Sigmoid colon (tissue), 7 donors: ENCODE data around the gene TGFBR1. TPM values are rescaled to one million over a fixed set of nuclear protein-coding genes. Genes with fewer than 3 reads are reported as not detected.
A peak's percentile ranks its signal among the peaks of the same experiment; 100 is the strongest.

ENCODE experiments used
- DNase-seq: peaks from one replicate; pipeline ENCODE4 v3.0.0-alpha.2; 2019
- H3K27ac ChIP-seq, 4 donors: fragments of 200-600 bp; sonication (generic); one replicate each; pipeline ENCODE4 v1.5.1; 2016 to 2019; ENCODE audit warnings: mild to moderate bottlenecking in 1 of 4
- H3K27me3 ChIP-seq, 3 donors: fragments of 200-600 bp; sonication (generic); one replicate each; pipeline ENCODE4 v1.5.1; 2019; ENCODE audit warnings: mild to moderate bottlenecking in 1 of 3
- H3K36me3 ChIP-seq, 4 donors: fragments of 200-600 bp; sonication (generic); one replicate each; pipeline ENCODE4 v1.5.1; 2016 to 2019
- H3K4me1 ChIP-seq, 4 donors: fragments of 200-600 bp; sonication (generic); one replicate each; pipeline ENCODE4 v1.5.1; 2017 to 2019
- H3K4me3 ChIP-seq, 4 donors: fragments of 200-600 bp; sonication (generic); one replicate each; pipeline ENCODE4 v1.5.1; 2017 to 2019; ENCODE audit warnings: mild to moderate bottlenecking in 2 of 4, moderate library complexity in 1 of 4
- H3K9me3 ChIP-seq, 4 donors: fragments of 200-600 bp in 3 of 4; sonication (generic) in 3 of 4; one replicate each; pipeline versions ENCODE4 v1.5.1 to v1.6.1; 2013 to 2019
- EP300 ChIP-seq, 4 donors: sonication (generic); formaldehyde crosslinking; IDR thresholded peaks; one replicate each; pipeline ENCODE4 v1.6.1; 2017; ENCODE audit warnings: antibody characterized with exemption in 4 of 4
- POLR2A ChIP-seq, 2 donors: fragments of 450-650 bp; IDR thresholded peaks; one replicate each; pipeline ENCODE4 v1.6.1; 2016; ENCODE audit warnings: antibody characterized with exemption in 2 of 2, mild to moderate bottlenecking in 2 of 2, moderate library complexity in 2 of 2
- POLR2AphosphoS5 ChIP-seq, 4 donors: sonication (generic); formaldehyde crosslinking; IDR thresholded peaks; one replicate each; pipeline ENCODE4 v1.6.1; 2017; ENCODE audit warnings: antibody characterized with exemption in 4 of 4
- WGBS, 2 donors: extraction: QIAGEN DNeasy Blood & Tissue Kit; methylation state at CpG; one replicate each; pipeline ENCODE4 v1.1.7; 2013; 5-methylcytosine and 5-hydroxymethylcytosine counted together
- intact Hi-C: fragments of 100-400 bp; cut with DNase I; formaldehyde crosslinking; loops from one replicate; pipeline ENCODE4 v1.15.1; 2023
- polyA plus RNA-seq, 3 donors: library from polyadenylated mRNA; stranded (reverse); fragments of 200-250 nt; gene quantifications; one replicate each; pipeline ENCODE4 v1.2.3, GENCODE V29; 2013
- total RNA-seq, 4 donors: library from RNA; depleted of rRNA; stranded (reverse); fragments of >200 nt; gene quantifications; one replicate each; pipeline ENCODE4 v1.1.0, GENCODE V29; 2016
- TF ChIP-seq, protein P1 (sequence below), 4 experiments: fragments of 450-650 bp in 3 of 4; fragments of 200-600 bp in 1 of 4; IDR thresholded peaks; one replicate each; pipeline ENCODE4 v1.5.1; 2016 to 2019; ENCODE audit warnings: antibody characterized with exemption in 4 of 4, mild to moderate bottlenecking in 3 of 4, moderate library complexity in 2 of 4
- donor health status: healthy with polysubstance abuse.
- donor health status: Bipolar disorder and iron deficiency.
- donor health status: healthy.

Gene TGFBR1
- total and polyA plus RNA-seq, 7 donors = 3.9 to 84.3 (median 48.4) TPM

DNA sequence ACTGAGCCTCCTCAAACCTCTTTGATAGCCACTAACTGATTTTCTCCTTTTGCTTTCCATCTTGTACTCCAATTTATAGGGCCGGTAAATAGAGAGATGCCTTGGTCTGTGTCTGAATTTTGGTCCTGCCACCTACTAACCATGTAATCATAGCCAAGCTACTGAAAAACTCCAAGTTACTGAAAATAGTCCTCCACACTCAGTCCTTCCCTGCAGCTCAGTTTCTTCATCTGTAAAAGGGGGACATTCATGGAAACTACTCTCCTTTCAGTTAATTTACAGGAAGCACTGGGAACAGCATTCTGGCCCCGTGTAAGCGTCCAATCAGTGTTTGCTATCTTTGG, 30.0 kb upstream of the TGFBR1 start:
- intact Hi-C loops = no loop called here
- Histone ChIP-seq H3K4me3 (no peak overlapping the region), H3K9me3 (no peaks in the 10 kb centered on the region), H3K36me3 (peaks cover 0 to 3% (median 0%) of the 10 kb centered on the region in 4 donors), H3K27ac (no peak overlapping the region), H3K4me1 (peaks cover 0 to 10% (median 6%) of the 10 kb centered on the region in 4 donors), H3K27me3 (no peaks in the 10 kb centered on the region)
- no peak for TF ChIP-seq POLR2A (IDR thresholded peaks at IDR 0.05)
- no peak for TF ChIP-seq POLR2AphosphoS5 (IDR thresholded peaks at IDR 0.05)
- TF ChIP-seq EP300 (IDR thresholded peaks at IDR 0.05) = no peak
- TF ChIP-seq, protein P1, sequence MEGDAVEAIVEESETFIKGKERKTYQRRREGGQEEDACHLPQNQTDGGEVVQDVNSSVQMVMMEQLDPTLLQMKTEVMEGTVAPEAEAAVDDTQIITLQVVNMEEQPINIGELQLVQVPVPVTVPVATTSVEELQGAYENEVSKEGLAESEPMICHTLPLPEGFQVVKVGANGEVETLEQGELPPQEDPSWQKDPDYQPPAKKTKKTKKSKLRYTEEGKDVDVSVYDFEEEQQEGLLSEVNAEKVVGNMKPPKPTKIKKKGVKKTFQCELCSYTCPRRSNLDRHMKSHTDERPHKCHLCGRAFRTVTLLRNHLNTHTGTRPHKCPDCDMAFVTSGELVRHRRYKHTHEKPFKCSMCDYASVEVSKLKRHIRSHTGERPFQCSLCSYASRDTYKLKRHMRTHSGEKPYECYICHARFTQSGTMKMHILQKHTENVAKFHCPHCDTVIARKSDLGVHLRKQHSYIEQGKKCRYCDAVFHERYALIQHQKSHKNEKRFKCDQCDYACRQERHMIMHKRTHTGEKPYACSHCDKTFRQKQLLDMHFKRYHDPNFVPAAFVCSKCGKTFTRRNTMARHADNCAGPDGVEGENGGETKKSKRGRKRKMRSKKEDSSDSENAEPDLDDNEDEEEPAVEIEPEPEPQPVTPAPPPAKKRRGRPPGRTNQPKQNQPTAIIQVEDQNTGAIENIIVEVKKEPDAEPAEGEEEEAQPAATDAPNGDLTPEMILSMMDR (IDR thresholded peaks at IDR 0.05) = no peak
- DNase-seq = no peak
- 87 to 92% methylated on average over 3 of the region's 3 CpGs for WGBS, 2 donors

DNA sequence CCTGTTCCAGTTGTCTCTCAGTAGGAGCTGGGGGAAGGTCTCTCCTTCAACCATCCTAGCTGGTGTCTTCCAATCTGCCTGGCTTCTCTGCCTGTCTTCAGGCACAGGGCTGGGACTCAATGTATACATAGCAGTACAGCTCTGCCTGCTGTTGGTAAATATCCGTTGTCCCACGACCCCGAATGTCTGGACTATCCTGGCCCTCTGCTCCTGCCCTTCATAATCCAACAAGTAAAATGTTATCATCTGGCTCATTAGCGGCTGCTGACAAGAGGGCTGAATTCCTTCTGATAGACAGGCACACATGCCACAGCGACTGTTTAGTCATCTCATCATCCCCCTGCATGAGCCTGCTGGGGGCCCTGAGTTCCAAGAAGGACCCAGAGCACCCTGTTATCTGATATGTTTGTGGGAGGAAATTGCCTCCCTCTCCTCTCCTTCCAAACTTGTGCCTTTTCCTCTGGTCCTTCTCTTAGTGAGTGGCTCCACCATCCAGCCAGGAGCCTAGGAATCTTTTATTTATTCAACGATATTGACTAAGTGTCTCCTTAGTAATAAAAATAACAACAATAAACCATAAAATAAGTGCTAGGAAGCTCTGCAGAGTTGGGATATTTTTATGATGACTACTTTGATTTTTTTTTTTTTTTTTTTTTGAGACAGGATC, 29.5 kb upstream of the TGFBR1 start:
- peaks cover 0 to 3% (median 0%) of the 10 kb centered on the region in 4 donors for H3K36me3 ChIP-seq
- peaks cover 0 to 8% (median 5%) of the 10 kb centered on the region in 4 donors for H3K4me1 ChIP-seq
- no peaks in the 10 kb centered on the region for H3K9me3 ChIP-seq
- DNase-seq = no peak
- H3K27ac ChIP-seq = no peak overlapping the region
- 58 to 68% methylated on average over 6 of the region's 6 CpGs for WGBS, 2 donors
- TF ChIP-seq POLR2AphosphoS5 (IDR thresholded peaks at IDR 0.05) (no peak), POLR2A (IDR thresholded peaks at IDR 0.05) (no peak), EP300 (IDR thresholded peaks at IDR 0.05) (no peak)
- TF ChIP-seq, protein P1 (IDR thresholded peaks at IDR 0.05) = no peak
- H3K4me3 ChIP-seq = no peak overlapping the region
- no peaks in the 10 kb centered on the region for H3K27me3 ChIP-seq
- intact Hi-C loops = no loop called here

DNA sequence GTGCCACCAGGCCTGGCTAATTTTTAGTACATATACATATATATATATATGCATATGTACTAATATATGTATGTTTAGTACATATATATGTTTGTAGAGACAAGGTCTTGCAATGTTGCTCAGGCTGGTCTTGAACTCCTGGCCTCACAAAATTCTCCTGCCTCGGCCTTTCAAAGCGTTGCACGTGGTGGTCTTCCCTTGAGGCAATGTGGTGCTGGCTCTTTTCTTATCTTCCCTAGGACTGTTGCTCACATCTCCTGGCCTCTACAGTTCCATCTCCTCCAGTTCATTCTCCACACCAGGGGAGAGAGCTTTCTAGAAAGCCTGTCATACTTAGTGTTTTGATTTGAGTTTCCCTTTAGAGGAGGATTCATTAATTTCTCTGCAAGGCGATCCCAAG, 28.9 kb upstream of the TGFBR1 start:
- DNase-seq = peak; percentile 21
- intact Hi-C loops = no loop called here
- Histone ChIP-seq H3K4me1 (peaks cover 0 to 8% (median 5%) of the 10 kb centered on the region in 4 donors), H3K9me3 (no peaks in the 10 kb centered on the region), H3K4me3 (no peak overlapping the region), H3K36me3 (no peaks in the 10 kb centered on the region), H3K27ac (no peak overlapping the region), H3K27me3 (no peaks in the 10 kb centered on the region)
- WGBS, 2 donors = 93 to 94% methylated on average over 4 of the region's 4 CpGs
- no peak for TF ChIP-seq POLR2A (IDR thresholded peaks at IDR 0.05)
- TF ChIP-seq EP300 (IDR thresholded peaks at IDR 0.05) = no peak
- TF ChIP-seq, protein P1 (IDR thresholded peaks at IDR 0.05) = no peak
- no peak for TF ChIP-seq POLR2AphosphoS5 (IDR thresholded peaks at IDR 0.05)

DNA sequence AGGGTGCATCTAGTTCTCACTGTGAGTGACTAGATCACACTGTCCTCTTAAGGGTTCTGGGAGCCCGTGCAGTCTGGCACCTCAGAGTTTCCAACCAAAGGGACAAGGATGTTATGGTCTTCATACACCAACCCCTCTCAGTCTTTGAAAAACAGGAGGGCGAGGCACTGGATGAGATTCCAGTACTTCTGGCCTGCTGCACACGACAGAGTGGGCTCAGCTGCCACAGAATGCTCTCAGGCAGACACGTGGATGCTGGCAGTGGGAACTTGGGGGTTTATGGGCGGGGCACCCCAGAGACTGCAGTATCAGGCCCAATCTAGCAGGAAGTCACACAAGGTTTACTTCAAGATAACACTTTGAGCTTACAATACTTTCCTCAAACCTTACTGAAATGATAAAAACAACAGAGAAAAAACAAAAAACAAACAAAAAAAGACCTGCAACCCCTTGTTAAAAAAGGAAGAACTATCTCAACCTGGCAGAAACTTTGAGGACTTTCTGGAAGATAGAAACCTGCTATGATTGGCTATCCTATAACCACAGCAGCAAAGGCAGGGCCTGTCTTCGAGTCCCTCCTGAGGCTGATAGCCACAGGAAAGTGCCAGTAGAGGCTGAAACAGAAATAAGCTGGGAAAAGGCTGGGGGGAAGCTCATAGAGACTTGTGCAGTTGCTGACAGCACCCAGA, 28.3 kb upstream of the TGFBR1 start:
- H3K27ac ChIP-seq = no peak overlapping the region
- H3K27me3 ChIP-seq = no peaks in the 10 kb centered on the region
- 32 to 37% methylated on average over 6 of the region's 6 CpGs for WGBS, 2 donors
- intact Hi-C loops = no loop called here
- H3K4me3 ChIP-seq = no peak overlapping the region
- peaks cover 0 to 8% (median 5%) of the 10 kb centered on the region in 4 donors for H3K4me1 ChIP-seq
- TF ChIP-seq POLR2AphosphoS5 (IDR thresholded peaks at IDR 0.05) (no peak), POLR2A (IDR thresholded peaks at IDR 0.05) (no peak), EP300 (IDR thresholded peaks at IDR 0.05) (no peak)
- TF ChIP-seq, protein P1 (IDR thresholded peaks at IDR 0.05) = no peak
- no peaks in the 10 kb centered on the region for H3K9me3 ChIP-seq
- no peaks in the 10 kb centered on the region for H3K36me3 ChIP-seq
- peak; percentile 48 for DNase-seq
